ENCODE measurements around the gene PATJ. TPM values are rescaled to one million over a fixed set of nuclear protein-coding genes. Genes with fewer than 3 reads are reported as not detected.

PATJ gene
- total RNA-seq, 4 donors from 2014 or later = 119 to 299 (median 149) TPM

DNA sequence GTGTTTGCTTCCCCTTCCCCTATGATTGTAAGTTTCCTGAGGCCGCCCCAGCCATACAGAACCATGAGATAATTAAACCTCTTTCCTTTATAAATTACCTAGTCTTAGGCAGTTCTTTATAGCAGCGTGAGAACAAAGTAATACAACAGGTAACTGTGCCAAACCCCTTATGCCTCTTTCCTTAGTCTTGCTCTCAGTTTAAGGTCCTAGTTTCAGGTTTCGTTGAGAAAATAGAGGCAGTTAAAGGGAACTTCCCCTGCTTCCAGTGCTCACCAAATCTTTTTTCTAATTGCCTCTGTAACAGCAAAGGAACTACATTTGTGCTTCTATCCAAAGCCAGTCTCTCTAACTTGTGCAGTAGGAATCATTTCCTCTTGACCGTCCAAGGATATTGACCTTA lies 164.8 kb downstream of the PATJ start:
- H3K27me3 ChIP-seq = no peaks in the 10 kb centered on the region
- DNase-seq = no peak
- no peaks in the 10 kb centered on the region for H3K9me3 ChIP-seq
- WGBS, 2 donors (ENCODE audit: low coverage in 1 of 2) = 73 to 75% methylated on average over 3 to 4 of the region's 4 CpGs
- TF ChIP-seq, protein P1, sequence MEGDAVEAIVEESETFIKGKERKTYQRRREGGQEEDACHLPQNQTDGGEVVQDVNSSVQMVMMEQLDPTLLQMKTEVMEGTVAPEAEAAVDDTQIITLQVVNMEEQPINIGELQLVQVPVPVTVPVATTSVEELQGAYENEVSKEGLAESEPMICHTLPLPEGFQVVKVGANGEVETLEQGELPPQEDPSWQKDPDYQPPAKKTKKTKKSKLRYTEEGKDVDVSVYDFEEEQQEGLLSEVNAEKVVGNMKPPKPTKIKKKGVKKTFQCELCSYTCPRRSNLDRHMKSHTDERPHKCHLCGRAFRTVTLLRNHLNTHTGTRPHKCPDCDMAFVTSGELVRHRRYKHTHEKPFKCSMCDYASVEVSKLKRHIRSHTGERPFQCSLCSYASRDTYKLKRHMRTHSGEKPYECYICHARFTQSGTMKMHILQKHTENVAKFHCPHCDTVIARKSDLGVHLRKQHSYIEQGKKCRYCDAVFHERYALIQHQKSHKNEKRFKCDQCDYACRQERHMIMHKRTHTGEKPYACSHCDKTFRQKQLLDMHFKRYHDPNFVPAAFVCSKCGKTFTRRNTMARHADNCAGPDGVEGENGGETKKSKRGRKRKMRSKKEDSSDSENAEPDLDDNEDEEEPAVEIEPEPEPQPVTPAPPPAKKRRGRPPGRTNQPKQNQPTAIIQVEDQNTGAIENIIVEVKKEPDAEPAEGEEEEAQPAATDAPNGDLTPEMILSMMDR (IDR thresholded peaks at IDR 0.05) = no peak
- TF ChIP-seq POLR2AphosphoS5 (IDR thresholded peaks at IDR 0.05) (no peak), POLR2A (IDR thresholded peaks at IDR 0.05) (no peak), EP300 (IDR thresholded peaks at IDR 0.05; ENCODE audit: low read depth) (no peak)
- no peaks in the 10 kb centered on the region for H3K4me1 ChIP-seq
- intact Hi-C loops (cut with DNase I; ENCODE audit: low total_unique reads) (no loop called here), in situ Hi-C loops (cut with MboI; ENCODE audit: low pct_ligation_motif_present in 1 of 4, low pct_unique_long_range_greater_than_20kb in 1 of 4, low sequenced_read_pairs in 3 of 4) (no loop called here)
- peaks cover 0 to 8% (median 3%) of the 10 kb centered on the region in 4 donors for H3K36me3 ChIP-seq
- no peak overlapping the region for H3K4me3 ChIP-seq
- H3K27ac ChIP-seq = no peak overlapping the region

DNA sequence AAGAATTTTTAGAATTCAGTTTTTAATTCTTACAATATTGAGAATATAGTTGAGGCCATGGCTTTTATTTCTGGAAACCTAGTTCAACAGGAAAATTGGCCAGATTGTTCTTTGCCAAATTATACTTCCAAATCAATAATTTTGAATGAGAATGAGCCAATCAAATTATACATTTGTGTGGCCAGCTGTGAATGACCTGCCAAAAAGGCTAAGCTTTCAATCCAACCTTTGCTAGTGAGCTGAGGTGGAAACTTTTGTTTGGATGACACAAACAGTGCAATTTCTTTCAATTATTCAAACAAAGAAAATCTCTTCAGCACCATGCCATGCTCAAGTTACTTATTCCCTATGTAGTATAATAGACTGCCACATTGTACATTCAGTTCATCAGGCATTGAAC lies 167.8 kb downstream of the PATJ start:
- Histone ChIP-seq H3K9me3 (no peaks in the 10 kb centered on the region), H3K4me3 (no peak overlapping the region), H3K27me3 (no peaks in the 10 kb centered on the region), H3K4me1 (no peaks in the 10 kb centered on the region), H3K36me3 (peaks cover 0 to 5% (median 2%) of the 10 kb centered on the region in 4 donors), H3K27ac (no peak overlapping the region)
- in situ Hi-C loops (cut with MboI; ENCODE audit: low pct_ligation_motif_present in 1 of 4, low pct_unique_long_range_greater_than_20kb in 1 of 4, low sequenced_read_pairs in 3 of 4) (no loop called here), intact Hi-C loops (cut with DNase I; ENCODE audit: low total_unique reads) (loop anchor here (5.0 kb wide), 1 partner anchor 1648 kb away; no protein-coding TSS in a partner anchor)
- DNase-seq = no peak
- TF ChIP-seq, protein P1 (IDR thresholded peaks at IDR 0.05) = no peak
- TF ChIP-seq POLR2AphosphoS5 (IDR thresholded peaks at IDR 0.05) (no peak), POLR2A (IDR thresholded peaks at IDR 0.05) (no peak), EP300 (IDR thresholded peaks at IDR 0.05; ENCODE audit: low read depth) (no peak)

DNA sequence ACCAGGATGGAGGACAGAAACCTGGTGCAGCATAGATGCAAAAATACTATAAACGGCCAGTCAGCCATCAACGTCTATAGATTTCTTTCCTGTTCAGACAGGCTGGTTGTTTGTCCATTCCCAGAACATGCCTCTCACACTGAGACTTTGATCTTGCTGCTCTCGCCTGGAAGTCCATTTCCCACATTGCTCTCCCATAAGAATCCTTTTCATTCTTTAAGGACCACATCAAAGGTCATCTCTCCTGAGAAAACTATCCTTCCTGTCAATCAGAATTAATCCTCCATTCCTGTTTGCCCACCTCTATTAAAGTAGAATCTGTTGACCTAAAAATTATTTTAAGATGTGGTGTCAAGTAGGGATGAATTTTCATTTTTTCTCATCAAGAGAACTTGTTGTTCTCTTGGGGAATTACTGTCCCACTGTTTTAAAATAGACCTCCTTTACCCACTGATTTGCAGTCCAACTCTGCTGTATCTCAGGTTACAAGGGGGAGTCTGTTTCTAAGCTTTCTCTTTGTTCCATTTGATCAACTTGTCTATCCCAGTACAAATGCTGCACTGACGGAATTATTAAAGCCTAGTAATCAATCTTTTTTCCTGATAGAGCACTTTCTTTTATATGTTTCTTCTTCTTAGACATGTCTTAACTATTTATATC lies 172.7 kb downstream of the PATJ start:
- no peaks in the 10 kb centered on the region for H3K4me1 ChIP-seq
- in situ Hi-C loops (cut with MboI; ENCODE audit: low pct_ligation_motif_present in 1 of 4, low pct_unique_long_range_greater_than_20kb in 1 of 4, low sequenced_read_pairs in 3 of 4) (no loop called here), intact Hi-C loops (cut with DNase I; ENCODE audit: low total_unique reads) (loop anchor here (5.0 kb wide), 1 partner anchor 1653 kb away; no protein-coding TSS in a partner anchor)
- no peak for DNase-seq
- H3K27ac ChIP-seq = no peak overlapping the region
- 78 to 100% methylated on average over 2 to 4 of the region's 4 CpGs for WGBS, 2 donors (ENCODE audit: low coverage in 1 of 2)
- H3K27me3 ChIP-seq = no peaks in the 10 kb centered on the region
- peaks cover 0 to 11% (median 0%) of the 10 kb centered on the region in 4 donors for H3K36me3 ChIP-seq
- no peaks in the 10 kb centered on the region for H3K9me3 ChIP-seq
- H3K4me3 ChIP-seq = no peak overlapping the region
- no peak for TF ChIP-seq POLR2AphosphoS5 (IDR thresholded peaks at IDR 0.05)
- TF ChIP-seq POLR2A (IDR thresholded peaks at IDR 0.05) = no peak

DNA sequence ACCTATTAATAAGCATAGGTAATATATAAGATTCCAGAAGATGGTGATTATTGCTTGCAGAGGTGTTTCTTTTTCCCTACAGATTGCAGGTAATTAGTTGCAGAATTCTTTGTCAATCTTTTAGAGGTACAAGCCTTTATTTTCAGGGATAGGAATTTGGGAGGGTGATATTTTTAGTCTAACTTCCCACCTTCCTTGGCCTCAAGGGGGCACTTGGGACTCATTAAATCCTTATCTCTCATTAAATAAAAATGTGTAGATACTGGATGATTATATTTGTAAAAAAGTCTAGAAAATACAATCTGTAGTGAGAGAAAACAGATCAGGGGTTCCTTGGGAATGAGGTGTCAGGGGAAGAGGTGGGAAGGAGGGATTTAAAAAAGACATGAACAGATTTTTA lies 179.2 kb downstream of the PATJ start:
- in situ Hi-C loops (cut with MboI; ENCODE audit: low pct_ligation_motif_present in 1 of 4, low pct_unique_long_range_greater_than_20kb in 1 of 4, low sequenced_read_pairs in 3 of 4) = no loop called here

More for the DNA sequence above, 179.2 kb downstream of the PATJ start:
- H3K27ac ChIP-seq = no peak overlapping the region
- no peak for DNase-seq
- no peak for TF ChIP-seq POLR2AphosphoS5 (IDR thresholded peaks at IDR 0.05)
- TF ChIP-seq, protein P1 (IDR thresholded peaks at IDR 0.05) = no peak
- no peak for TF ChIP-seq EP300 (IDR thresholded peaks at IDR 0.05; ENCODE audit: low read depth)
- no peak for TF ChIP-seq POLR2A (IDR thresholded peaks at IDR 0.05)
- no peaks in the 10 kb centered on the region for H3K9me3 ChIP-seq
- peaks cover 0 to 5% (median 0%) of the 10 kb centered on the region in 4 donors for H3K4me1 ChIP-seq
- intact Hi-C loops (cut with DNase I; ENCODE audit: low total_unique reads) = no loop called here
- H3K27me3 ChIP-seq = no peaks in the 10 kb centered on the region
- H3K4me3 ChIP-seq = no peak overlapping the region
- peaks cover 0 to 11% (median 0%) of the 10 kb centered on the region in 4 donors for H3K36me3 ChIP-seq
